CD4-positive, alpha-beta T cell treated with Interleukin-15 for 4 hours (primary cell): ENCODE data around the gene ANKRD40CL.

Source experiments
- DNase-seq: peaks from one replicate; pipeline ENCODE4 v3.0.0-alpha.2; 2020; ENCODE audit warnings: low spot score

ANKRD40CL gene

GRCh38 chr17:50787106-50787505 is 19.8 kb upstream of the ANKRD40CL start:
- DNase-seq = no peak

- DNase-seq = no peak
Measured at GRCh38 chr17:50785946-50786570, 18.7 kb upstream of the ANKRD40CL start.

GRCh38 chr17:50785126-50785525 is 17.8 kb upstream of the ANKRD40CL start:
- DNase-seq = no peak

- no peak for DNase-seq
Measured at GRCh38 chr17:50783905-50784304, 16.6 kb upstream of the ANKRD40CL start.

- peak; percentile 78 for DNase-seq
Measured at GRCh38 chr17:50783193-50783660, 15.9 kb upstream of the ANKRD40CL start.

- no peak for DNase-seq
Measured at GRCh38 chr17:50781167-50781566, 13.8 kb upstream of the ANKRD40CL start.

- DNase-seq = peak; percentile 44
Measured at GRCh38 chr17:50779747-50780353, 12.5 kb upstream of the ANKRD40CL start.

- no peak for DNase-seq
Measured at GRCh38 chr17:50778988-50779387, 11.7 kb upstream of the ANKRD40CL start.

GRCh38 chr17:50778471-50778870 is 11.2 kb upstream of the ANKRD40CL start:
- DNase-seq = no peak

- no peak for DNase-seq
Measured at GRCh38 chr17:50775926-50776325, 8.6 kb upstream of the ANKRD40CL start.

GRCh38 chr17:50774225-50774803 is 7.0 kb upstream of the ANKRD40CL start:
- DNase-seq = no peak

GRCh38 chr17:50771991-50772785 is 4.9 kb upstream of the ANKRD40CL start:
- DNase-seq = no peak

- no peak for DNase-seq
Measured at GRCh38 chr17:50770346-50770745, 3.0 kb upstream of the ANKRD40CL start.

GRCh38 chr17:50769884-50770283 is 2.6 kb upstream of the ANKRD40CL start:
- no peak for DNase-seq

- no peak for DNase-seq
Measured at GRCh38 chr17:50768346-50768761, 1.0 kb upstream of the ANKRD40CL start.

GRCh38 chr17:50767030-50767429 is 288 bp downstream of the ANKRD40CL start:
- no peak for DNase-seq

GRCh38 chr17:50766222-50767023 is 895 bp downstream of the ANKRD40CL start:
- no peak for DNase-seq

- DNase-seq = no peak
Measured at GRCh38 chr17:50765454-50766221, 1.7 kb downstream of the ANKRD40CL start.

GRCh38 chr17:50764734-50765149 is 2.6 kb downstream of the ANKRD40CL start:
- DNase-seq = no peak

GRCh38 chr17:50763716-50764475 is 3.4 kb downstream of the ANKRD40CL start:
- DNase-seq = no peak
